ENCODE results near the gene SH3RF2.

The SH3RF2 gene

GRCh38 chr5:146051678-146052077 is 115.3 kb downstream of the SH3RF2 start:
- DNase-seq, result no peak

- DNase-seq, result no peak
Observed at GRCh38 chr5:146052780-146053179, 116.4 kb downstream of the SH3RF2 start.

GRCh38 chr5:146055432-146055831 is 119.1 kb downstream of the SH3RF2 start:
- no peak for DNase-seq

GRCh38 chr5:146059460-146060220 is 123.3 kb downstream of the SH3RF2 start:
- no peak for DNase-seq

GRCh38 chr5:146060221-146060585 is 123.8 kb downstream of the SH3RF2 start:
- DNase-seq, result no peak

GRCh38 chr5:146066968-146067367 is 130.6 kb downstream of the SH3RF2 start:
- no peak for DNase-seq

GRCh38 chr5:146068206-146068605 is 131.8 kb downstream of the SH3RF2 start:
- no peak for DNase-seq

- no peak for DNase-seq
Observed at GRCh38 chr5:146068977-146069779, 132.8 kb downstream of the SH3RF2 start.

- no peak for DNase-seq
Observed at GRCh38 chr5:146069780-146070099, 133.4 kb downstream of the SH3RF2 start.

- DNase-seq, result no peak
Observed at GRCh38 chr5:146070746-146071145, 134.4 kb downstream of the SH3RF2 start.

- no peak for DNase-seq
Observed at GRCh38 chr5:146071171-146071570, 134.8 kb downstream of the SH3RF2 start.

- no peak for DNase-seq
Observed at GRCh38 chr5:146072595-146072994, 136.2 kb downstream of the SH3RF2 start.

GRCh38 chr5:146073239-146073900 is 137.0 kb downstream of the SH3RF2 start:
- DNase-seq, result no peak

GRCh38 chr5:146076028-146076427 is 139.7 kb downstream of the SH3RF2 start:
- DNase-seq, result no peak

- DNase-seq, result no peak
Observed at GRCh38 chr5:146076455-146076854, 140.1 kb downstream of the SH3RF2 start.

- DNase-seq, result no peak
Observed at GRCh38 chr5:146078566-146078965, 142.2 kb downstream of the SH3RF2 start.

GRCh38 chr5:146079695-146080373 is 143.5 kb downstream of the SH3RF2 start:
- DNase-seq, result no peak

GRCh38 chr5:146081556-146081955 is 145.2 kb downstream of the SH3RF2 start:
- DNase-seq, result no peak

- DNase-seq, result no peak
Observed at GRCh38 chr5:146082798-146083197, 146.4 kb downstream of the SH3RF2 start.

- no peak for DNase-seq
Observed at GRCh38 chr5:146084376-146084775, 148.0 kb downstream of the SH3RF2 start.

GRCh38 chr5:146088098-146088497 is 151.7 kb downstream of the SH3RF2 start:
- DNase-seq, result no peak

GRCh38 chr5:146089287-146089686 is 152.9 kb downstream of the SH3RF2 start:
- no peak for DNase-seq

GRCh38 chr5:146091881-146092280 is 155.5 kb downstream of the SH3RF2 start:
- no peak for DNase-seq

Measured in NCI-H187 treated with DMSO at 0.1 percent for 48 hours (cell line).